ENCODE measurements around the gene GIPR.
"Not testable (repeated sequence)": the region's sequence is repeated elsewhere in the genome, so short reads cannot be mapped to it uniquely, and the experiment has no call there.

GIPR gene, protein sequence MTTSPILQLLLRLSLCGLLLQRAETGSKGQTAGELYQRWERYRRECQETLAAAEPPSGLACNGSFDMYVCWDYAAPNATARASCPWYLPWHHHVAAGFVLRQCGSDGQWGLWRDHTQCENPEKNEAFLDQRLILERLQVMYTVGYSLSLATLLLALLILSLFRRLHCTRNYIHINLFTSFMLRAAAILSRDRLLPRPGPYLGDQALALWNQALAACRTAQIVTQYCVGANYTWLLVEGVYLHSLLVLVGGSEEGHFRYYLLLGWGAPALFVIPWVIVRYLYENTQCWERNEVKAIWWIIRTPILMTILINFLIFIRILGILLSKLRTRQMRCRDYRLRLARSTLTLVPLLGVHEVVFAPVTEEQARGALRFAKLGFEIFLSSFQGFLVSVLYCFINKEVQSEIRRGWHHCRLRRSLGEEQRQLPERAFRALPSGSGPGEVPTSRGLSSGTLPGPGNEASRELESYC

DNA sequence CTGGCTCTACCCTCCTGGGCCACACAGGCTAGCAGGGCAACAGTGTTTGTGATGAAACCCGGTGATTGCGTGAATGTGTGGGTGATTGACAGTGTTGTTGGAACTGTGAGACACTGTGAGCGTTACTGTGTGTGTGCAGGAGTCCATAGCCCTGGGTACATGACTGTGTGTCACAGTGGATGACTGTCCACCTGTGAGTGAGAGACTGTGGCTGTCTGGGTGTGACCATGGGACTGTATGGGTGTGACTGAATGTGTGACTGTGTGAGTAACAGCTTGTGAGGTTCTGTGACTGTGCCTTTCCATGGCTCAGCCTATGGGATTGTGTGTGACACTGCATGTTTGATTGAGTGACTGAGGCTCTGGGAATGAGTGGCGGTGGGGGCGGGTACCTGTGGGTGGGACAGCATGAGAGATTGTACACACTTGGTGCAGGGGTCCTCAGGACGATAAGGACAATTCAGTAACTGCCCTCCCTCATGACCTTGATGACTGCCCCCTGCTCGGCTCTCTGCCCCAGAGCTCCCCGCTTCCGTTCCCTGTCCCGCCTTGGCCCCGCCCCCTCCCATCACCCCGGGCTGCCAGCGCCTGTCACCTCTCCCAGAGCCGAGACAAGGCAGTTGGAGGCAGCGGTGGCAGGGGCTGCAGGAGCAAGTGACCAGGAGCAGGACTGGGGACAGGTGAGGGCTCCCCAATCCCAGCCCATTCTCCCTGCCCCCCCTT lies at the start of gene GIPR:
Gene GIPR (plus strand): TSS at position 602 of the 722 bp plus-strand sequence. CDS start 1,300 bp downstream, outside the sequence.
- H3K9ac ChIP-seq (ENCODE audit: insufficient read length), result peak within 1 kb of the TSS; percentile 60
- no peaks in the 10 kb centered on the region for H3K36me3 ChIP-seq (ENCODE audit: insufficient read depth, low read length)
- no peak for DNase-seq (ENCODE audit: low read depth, low spot score)
- no peak within 1 kb of the TSS for H3K27ac ChIP-seq
- H3K9me3 ChIP-seq (ENCODE audit: low read depth, low read length), result no peaks in the 10 kb centered on the region
- TF ChIP-seq FOXP2 (optimal IDR thresholded peaks at IDR 0.05; ENCODE audit: control extremely low read depth, extremely low read length, insufficient read depth), result no peak
- TF ChIP-seq POLR2AphosphoS5 (IDR thresholded peaks at IDR 0.05; ENCODE audit: borderline replicate concordance, low read depth, low read length), result no peak
- TF ChIP-seq EZH2 (IDR thresholded peaks at IDR 0.05), result no peak
- H3K4me3 ChIP-seq, result peak within 1 kb of the TSS; percentile 86

DNA sequence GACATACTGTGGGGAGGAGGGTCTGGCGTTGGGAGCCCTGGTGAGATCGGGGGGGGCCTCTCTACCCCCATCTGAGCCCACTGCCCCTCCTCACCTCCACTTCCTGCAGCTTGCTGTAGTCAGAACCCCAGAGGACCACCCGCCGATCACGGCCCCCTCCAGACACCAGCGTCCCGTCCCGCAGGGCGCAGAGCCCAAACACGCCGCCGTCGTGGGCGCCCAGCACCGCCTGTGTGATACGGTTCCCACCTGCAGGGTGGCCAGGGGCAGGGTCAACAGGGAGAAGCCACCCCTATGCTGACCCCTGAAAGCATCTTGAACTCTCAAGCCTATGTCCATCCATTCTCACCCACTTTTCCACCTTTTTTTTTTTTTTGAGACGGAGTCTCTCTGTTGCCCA lies 46.6 kb upstream of the GIPR start:
- DNase-seq (ENCODE audit: low read depth, low spot score), result no peak
- TF ChIP-seq FOXP2 (optimal IDR thresholded peaks at IDR 0.05; ENCODE audit: control extremely low read depth, extremely low read length, insufficient read depth), result no peak
- Histone ChIP-seq H3K27ac (no peak overlapping the region), H3K9me3 (ENCODE audit: low read depth, low read length) (no peaks in the 10 kb centered on the region), H3K9ac (ENCODE audit: insufficient read length) (no peak overlapping the region), H3K36me3 (ENCODE audit: insufficient read depth, low read length) (no peaks in the 10 kb centered on the region), H3K4me3 (no peak overlapping the region)

DNA sequence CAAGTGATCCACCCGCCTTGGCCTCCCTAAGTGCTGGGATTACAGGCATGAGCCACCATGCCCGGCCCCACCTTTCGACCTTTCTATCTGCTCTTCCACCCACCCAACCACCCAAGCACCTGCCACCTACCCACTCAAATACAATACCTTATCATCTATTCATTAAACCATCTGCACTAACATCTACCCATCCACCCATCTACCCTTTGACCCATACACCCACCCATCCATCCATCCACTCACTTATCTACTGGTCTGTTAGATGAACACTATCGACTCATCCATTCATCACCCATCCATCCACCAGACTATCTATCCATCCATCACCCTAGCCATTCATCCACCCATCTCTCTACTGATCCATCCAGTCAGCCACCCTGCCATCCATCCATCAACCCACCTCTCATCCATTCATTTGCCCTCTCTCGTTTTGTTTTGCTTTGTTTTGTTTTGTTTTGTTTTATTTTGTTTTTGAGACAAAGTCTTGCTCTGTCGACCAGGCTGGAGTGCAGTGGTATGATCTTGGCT lies 46.0 kb upstream of the GIPR start:
- H3K27ac ChIP-seq, result no peak overlapping the region
- no peak for DNase-seq (ENCODE audit: low read depth, low spot score)
- H3K9ac ChIP-seq (ENCODE audit: insufficient read length), result no peak overlapping the region
- no peak for TF ChIP-seq FOXP2 (optimal IDR thresholded peaks at IDR 0.05; ENCODE audit: control extremely low read depth, extremely low read length, insufficient read depth)
- no peak for TF ChIP-seq POLR2AphosphoS5 (IDR thresholded peaks at IDR 0.05; ENCODE audit: borderline replicate concordance, low read depth, low read length)
- no peak for TF ChIP-seq EZH2 (IDR thresholded peaks at IDR 0.05)
- no peaks in the 10 kb centered on the region for H3K9me3 ChIP-seq (ENCODE audit: low read depth, low read length)
- no peaks in the 10 kb centered on the region for H3K36me3 ChIP-seq (ENCODE audit: insufficient read depth, low read length)
- H3K4me3 ChIP-seq, result no peak overlapping the region

- Histone ChIP-seq H3K36me3 (ENCODE audit: insufficient read depth, low read length) (no peaks in the 10 kb centered on the region; the same call in 1 of the 2 replicates), H3K4me3 (no peak overlapping the region), H3K27ac (no peak overlapping the region), H3K9ac (ENCODE audit: insufficient read length) (no peak overlapping the region), H3K9me3 (ENCODE audit: low read depth, low read length) (no peaks in the 10 kb centered on the region)
- DNase-seq (ENCODE audit: low read depth, low spot score), result no peak
- TF ChIP-seq POLR2AphosphoS5 (IDR thresholded peaks at IDR 0.05; ENCODE audit: borderline replicate concordance, low read depth, low read length), result no peak
- no peak for TF ChIP-seq FOXP2 (optimal IDR thresholded peaks at IDR 0.05; ENCODE audit: control extremely low read depth, extremely low read length, insufficient read depth)
- TF ChIP-seq EZH2 (IDR thresholded peaks at IDR 0.05), result no peak
Observed at GRCh38 chr19:45623984-45624383, 44.0 kb upstream of the GIPR start.

- H3K27ac ChIP-seq; H3K9ac ChIP-seq (ENCODE audit: insufficient read length); H3K9me3 ChIP-seq (ENCODE audit: low read depth, low read length); DNase-seq (ENCODE audit: low read depth, low spot score); H3K36me3 ChIP-seq (ENCODE audit: insufficient read depth, low read length); H3K4me3 ChIP-seq: not testable (repeated sequence)
Observed at GRCh38 chr19:45628219-45628618, 39.8 kb upstream of the GIPR start.

DNA sequence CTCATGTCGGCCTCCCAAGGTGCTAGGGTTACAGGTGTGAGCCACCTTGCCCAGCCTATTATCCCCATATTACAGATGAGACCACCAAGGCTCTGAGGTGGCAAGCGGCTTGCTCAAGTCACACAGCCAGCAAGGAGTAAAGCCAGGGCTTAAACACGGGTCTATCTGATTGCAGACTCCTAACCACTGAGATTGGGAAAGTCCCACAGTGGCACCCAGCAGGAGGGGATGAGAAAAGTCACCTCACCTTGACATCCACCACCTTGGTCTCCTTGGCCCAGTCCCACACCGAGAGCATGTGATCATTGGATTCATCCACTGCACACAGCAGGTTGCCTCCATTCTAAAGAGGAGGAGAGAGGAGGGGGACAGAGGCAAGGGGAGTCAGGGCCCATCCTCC lies 38.3 kb upstream of the GIPR start:
- no peak overlapping the region for H3K4me3 ChIP-seq
- H3K9ac ChIP-seq (ENCODE audit: insufficient read length), result no peak overlapping the region
- no peaks in the 10 kb centered on the region; the same call in 1 of the 2 replicates for H3K36me3 ChIP-seq (ENCODE audit: insufficient read depth, low read length)
- TF ChIP-seq EZH2 (IDR thresholded peaks at IDR 0.05) (no peak), FOXP2 (optimal IDR thresholded peaks at IDR 0.05; ENCODE audit: control extremely low read depth, extremely low read length, insufficient read depth) (no peak), POLR2AphosphoS5 (IDR thresholded peaks at IDR 0.05; ENCODE audit: borderline replicate concordance, low read depth, low read length) (no peak)
- DNase-seq (ENCODE audit: low read depth, low spot score), result no peak
- H3K27ac ChIP-seq, result no peak overlapping the region
- no peaks in the 10 kb centered on the region for H3K9me3 ChIP-seq (ENCODE audit: low read depth, low read length)

GRCh38 chr19:45630463-45630862 lies 37.6 kb upstream of the GIPR start:
- Histone ChIP-seq H3K4me3 (no peak overlapping the region), H3K36me3 (ENCODE audit: insufficient read depth, low read length) (no peaks in the 10 kb centered on the region; the same call in 1 of the 2 replicates), H3K9me3 (ENCODE audit: low read depth, low read length) (no peaks in the 10 kb centered on the region), H3K9ac (ENCODE audit: insufficient read length) (no peak overlapping the region), H3K27ac (peak overlapping the region; percentile 60; the same call in 1 of the 2 replicates)
- no peak for DNase-seq (ENCODE audit: low read depth, low spot score)
- no peak for TF ChIP-seq POLR2AphosphoS5 (IDR thresholded peaks at IDR 0.05; ENCODE audit: borderline replicate concordance, low read depth, low read length)
- no peak for TF ChIP-seq FOXP2 (optimal IDR thresholded peaks at IDR 0.05; ENCODE audit: control extremely low read depth, extremely low read length, insufficient read depth)
- TF ChIP-seq EZH2 (IDR thresholded peaks at IDR 0.05), result no peak

GRCh38 chr19:45632468-45633196 lies 35.4 kb upstream of the GIPR start:
- Histone ChIP-seq H3K36me3 (ENCODE audit: insufficient read depth, low read length) (no peaks in the 10 kb centered on the region; the same call in 1 of the 2 replicates), H3K27ac (no peak overlapping the region), H3K9me3 (ENCODE audit: low read depth, low read length) (no peaks in the 10 kb centered on the region), H3K9ac (ENCODE audit: insufficient read length) (no peak overlapping the region), H3K4me3 (no peak overlapping the region)
- no peak for TF ChIP-seq POLR2AphosphoS5 (IDR thresholded peaks at IDR 0.05; ENCODE audit: borderline replicate concordance, low read depth, low read length)
- no peak for TF ChIP-seq EZH2 (IDR thresholded peaks at IDR 0.05)
- no peak for TF ChIP-seq FOXP2 (optimal IDR thresholded peaks at IDR 0.05; ENCODE audit: control extremely low read depth, extremely low read length, insufficient read depth)
- DNase-seq (ENCODE audit: low read depth, low spot score), result no peak

All from SK-N-MC (cell line).